Measurements from ENCODE around the gene ABT1.

GRCh38 chr6:26568601-26569432 lies 27.9 kb upstream of the ABT1 start:
- TF ChIP-seq CTCF (IDR thresholded peaks at IDR 0.05; ENCODE audit: poor library complexity) = peak; percentile 36
- TF ChIP-seq EZH2phosphoT487 (IDR thresholded peaks at IDR 0.05; ENCODE audit: low read depth, severe bottlenecking, unreplicated experiment) = no peak
- TF ChIP-seq EZH2 (IDR thresholded peaks at IDR 0.05; ENCODE audit: borderline replicate concordance) = no peak

Measured in hepatocyte (in vitro differentiated cells).